ENCODE data around the gene ISYNA1. TPM values are rescaled to one million over a fixed set of nuclear protein-coding genes. Genes with fewer than 3 reads are reported as not detected.

ISYNA1 gene
- total and polyA plus RNA-seq, 4 donors: 42.1 to 535 (median 71.3) TPM

DNA sequence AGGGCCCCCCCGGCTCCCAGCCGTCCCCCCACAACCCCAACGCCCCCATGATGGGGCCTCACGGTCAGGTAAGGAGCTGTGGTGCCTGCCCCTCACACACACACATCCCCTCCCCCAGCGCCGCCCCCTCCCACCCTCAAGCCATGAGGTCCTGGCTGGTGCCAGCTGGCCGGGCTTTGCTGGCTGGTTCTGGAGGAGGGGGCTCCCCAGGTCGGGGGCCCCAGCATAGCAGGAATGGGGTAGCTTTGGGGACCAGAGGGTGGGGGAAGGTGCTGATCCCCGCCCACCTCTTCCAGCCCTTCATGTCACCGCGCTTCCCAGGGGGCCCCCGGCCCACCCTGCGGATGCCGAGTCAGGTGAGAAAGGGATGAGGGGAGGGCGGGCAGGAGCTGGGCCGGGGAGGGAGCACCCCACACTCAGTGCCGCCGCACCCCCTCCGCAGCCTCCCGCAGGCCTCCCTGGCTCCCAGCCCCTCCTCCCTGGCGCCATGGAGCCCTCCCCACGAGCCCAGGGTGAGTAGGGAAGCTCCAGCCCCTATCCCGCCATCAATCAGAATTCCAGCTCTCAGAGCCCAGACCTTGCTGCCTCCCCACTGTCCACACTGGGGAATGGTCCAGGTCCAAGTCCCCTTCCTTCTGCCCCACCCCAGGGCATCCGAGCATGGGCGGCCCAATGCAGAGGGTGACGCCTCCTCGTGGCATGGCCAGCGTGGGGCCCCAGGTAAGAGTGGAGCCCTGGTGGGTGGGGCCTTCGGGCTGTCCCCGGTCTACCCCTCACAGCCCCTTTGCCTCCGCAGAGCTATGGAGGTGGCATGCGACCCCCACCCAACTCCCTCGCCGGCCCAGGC lies 6.4 kb downstream of the ISYNA1 start:
- Histone ChIP-seq H3K4me1 (ENCODE audit: control insufficient read depth in 1 of 2, insufficient read depth in 2 of 2, low read length in 2 of 2) (no peaks in the 10 kb centered on the region), H3K36me3 (ENCODE audit: control insufficient read depth in 1 of 2, insufficient read depth in 2 of 2, low read length in 1 of 2) (no peaks in the 10 kb centered on the region), H3K9me3 (ENCODE audit: control insufficient read depth, low read length) (no peaks in the 10 kb centered on the region), H3K27me3 (ENCODE audit: control insufficient read depth in 1 of 2, insufficient read depth in 2 of 2, low read length in 1 of 2) (no peaks in the 10 kb centered on the region), H3K27ac (ENCODE audit: low read depth in 1 of 2, low read length in 2 of 2) (no peak overlapping the region), H3K4me3 (ENCODE audit: low read length in 2 of 2) (no peak overlapping the region)
- no peak for ATAC-seq (ENCODE audit: low FRiP score)
- DNase-seq: no peak
- intact Hi-C loops (cut with DNase I): no loop called here
- WGBS, 2 donors: 81 to 85% methylated on average over 32 to 34 of the region's 34 CpGs

DNA sequence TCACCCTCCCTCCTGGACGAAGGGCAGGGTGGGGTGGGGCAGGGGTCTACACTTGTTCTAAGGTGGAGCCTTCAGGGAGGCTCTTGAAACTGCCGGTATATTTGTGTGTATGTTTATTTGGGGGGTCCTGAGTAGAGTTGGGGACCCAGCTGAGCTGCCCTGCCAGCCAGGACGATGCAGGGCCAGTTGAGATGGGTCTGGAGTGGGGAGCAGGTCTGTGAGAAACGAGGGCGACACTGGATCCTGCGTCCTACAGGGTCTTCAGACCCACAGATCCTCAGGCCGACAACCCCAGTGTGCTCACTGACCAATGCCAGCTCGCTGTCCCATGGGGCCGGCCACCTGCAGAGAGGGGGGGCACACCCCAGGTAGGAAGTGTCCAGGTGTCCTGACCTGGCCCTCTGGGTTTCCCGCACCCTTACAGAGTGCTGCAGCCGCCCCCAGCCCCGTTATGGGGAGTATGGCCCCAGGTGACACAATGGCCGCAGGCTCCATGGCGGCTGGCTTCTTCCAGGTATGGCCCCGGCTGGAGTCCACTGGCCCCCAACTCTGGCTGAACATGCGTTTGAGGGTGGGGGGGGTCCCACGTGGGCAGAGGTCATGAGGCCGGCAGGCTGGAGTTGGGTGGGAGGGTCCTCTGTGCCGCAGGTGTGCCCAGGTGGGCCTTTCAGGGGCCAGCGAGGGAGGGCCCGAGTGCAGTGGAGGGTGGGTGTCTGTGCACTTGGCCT lies 7.4 kb downstream of the ISYNA1 start:
- WGBS, 2 donors: 84 to 87% methylated on average over 21 of the region's 21 CpGs
- Histone ChIP-seq H3K36me3 (ENCODE audit: control insufficient read depth in 1 of 2, insufficient read depth in 2 of 2, low read length in 1 of 2) (no peaks in the 10 kb centered on the region), H3K27me3 (ENCODE audit: control insufficient read depth in 1 of 2, insufficient read depth in 2 of 2, low read length in 1 of 2) (no peaks in the 10 kb centered on the region), H3K4me3 (ENCODE audit: low read length in 2 of 2) (no peak overlapping the region), H3K27ac (ENCODE audit: low read depth in 1 of 2, low read length in 2 of 2) (no peak overlapping the region), H3K4me1 (ENCODE audit: control insufficient read depth in 1 of 2, insufficient read depth in 2 of 2, low read length in 2 of 2) (no peaks in the 10 kb centered on the region), H3K9me3 (ENCODE audit: control insufficient read depth, low read length) (no peaks in the 10 kb centered on the region)
- ATAC-seq (ENCODE audit: low FRiP score) (no peak), DNase-seq (peak in 1 of 2 donors; percentile 57)
- intact Hi-C loops (cut with DNase I): no loop called here

DNA sequence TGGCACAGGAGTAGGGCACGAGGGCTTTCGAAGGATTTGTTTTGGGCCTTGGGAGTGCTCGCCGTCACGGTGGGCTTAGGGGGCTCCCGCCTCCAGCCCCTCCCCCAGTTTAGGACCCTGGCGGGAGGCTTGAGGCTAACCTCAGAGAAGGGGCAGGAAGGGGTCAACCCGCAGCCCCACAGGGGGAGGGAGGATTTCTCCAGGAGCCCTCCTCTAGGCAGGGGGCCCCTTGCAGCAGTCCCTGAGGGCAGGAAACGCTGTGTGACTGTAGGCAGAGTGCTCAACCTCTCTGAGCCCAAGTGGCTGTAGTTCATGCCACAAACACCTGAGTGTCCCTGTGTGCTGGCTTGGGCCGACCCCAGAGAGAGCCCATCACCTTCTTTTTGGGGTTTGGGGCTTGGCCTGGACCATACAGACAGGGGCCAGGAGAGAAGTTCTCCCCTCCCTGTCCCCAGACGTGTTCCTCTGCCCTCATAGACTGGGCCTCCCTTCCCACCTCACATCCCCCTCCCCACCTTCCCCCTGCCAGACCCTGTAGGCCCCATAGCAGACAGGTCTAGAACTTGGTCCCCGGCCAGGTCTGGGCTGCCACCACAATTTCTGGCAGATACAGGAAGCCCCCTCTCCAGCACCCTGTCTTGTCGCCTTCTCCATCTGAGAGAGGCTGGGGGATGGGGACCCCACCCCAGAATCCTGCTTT lies 8.1 kb downstream of the ISYNA1 start:
- no peaks in the 10 kb centered on the region for H3K27me3 ChIP-seq (ENCODE audit: control insufficient read depth in 1 of 2, insufficient read depth in 2 of 2, low read length in 1 of 2)
- 57 to 61% methylated on average over 12 to 13 of the region's 13 CpGs for WGBS, 2 donors
- H3K4me1 ChIP-seq (ENCODE audit: control insufficient read depth in 1 of 2, insufficient read depth in 2 of 2, low read length in 2 of 2): no peaks in the 10 kb centered on the region
- no peaks in the 10 kb centered on the region for H3K9me3 ChIP-seq (ENCODE audit: control insufficient read depth, low read length)
- H3K4me3 ChIP-seq (ENCODE audit: low read length in 2 of 2): no peak overlapping the region
- ATAC-seq (ENCODE audit: low FRiP score) (no peak), DNase-seq (peak in 1 of 2 donors; percentile 52)
- no peaks in the 10 kb centered on the region for H3K36me3 ChIP-seq (ENCODE audit: control insufficient read depth in 1 of 2, insufficient read depth in 2 of 2, low read length in 1 of 2)
- H3K27ac ChIP-seq (ENCODE audit: low read depth in 1 of 2, low read length in 2 of 2): no peak overlapping the region
- intact Hi-C loops (cut with DNase I): no loop called here

DNA sequence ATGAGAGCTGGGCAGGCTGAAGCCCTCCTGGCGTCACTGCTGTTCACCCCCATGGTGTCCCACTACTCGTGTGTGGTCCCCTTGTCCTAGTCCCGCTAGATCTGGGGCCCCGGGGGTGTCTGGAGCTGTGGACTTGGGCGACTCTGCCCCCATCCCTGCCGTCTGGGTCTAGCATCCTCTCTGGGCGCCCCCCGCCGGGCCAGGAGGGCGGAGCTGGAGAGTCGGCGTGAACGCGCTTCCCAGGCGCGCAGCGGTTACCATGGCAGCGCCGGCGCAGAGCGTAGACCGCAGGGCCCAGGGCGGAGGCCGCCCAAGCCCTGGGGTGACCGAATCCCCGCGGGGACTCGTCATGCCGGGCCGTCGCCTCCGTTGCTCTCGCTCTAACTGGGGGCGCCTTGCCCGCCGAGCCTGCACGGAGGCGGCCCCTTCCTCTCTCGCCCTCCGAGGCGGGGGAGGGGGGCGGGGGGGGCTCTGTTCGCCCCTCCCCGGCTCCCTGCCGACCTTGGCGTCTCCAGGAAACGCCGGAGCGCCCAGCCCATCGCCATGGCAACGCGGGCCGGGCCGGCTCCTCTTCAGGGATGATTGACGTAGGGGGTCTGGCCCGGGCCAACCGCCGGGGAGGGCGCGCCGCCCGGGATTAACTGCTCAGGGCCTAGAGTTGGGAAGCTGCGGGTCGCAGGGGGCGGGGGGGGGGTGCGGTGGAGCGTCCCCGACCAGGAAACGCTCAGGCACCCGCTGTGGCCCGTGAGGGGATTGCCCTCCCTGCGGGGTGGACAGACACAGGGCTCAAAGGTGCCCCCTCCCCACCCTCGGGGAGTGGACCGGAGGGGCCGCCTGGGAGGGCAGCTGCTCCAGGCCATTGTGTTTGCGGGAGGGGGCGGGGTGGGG lies 8.9 kb downstream of the ISYNA1 start:
- H3K4me3 ChIP-seq (ENCODE audit: low read length in 2 of 2): no peak overlapping the region

DNA sequence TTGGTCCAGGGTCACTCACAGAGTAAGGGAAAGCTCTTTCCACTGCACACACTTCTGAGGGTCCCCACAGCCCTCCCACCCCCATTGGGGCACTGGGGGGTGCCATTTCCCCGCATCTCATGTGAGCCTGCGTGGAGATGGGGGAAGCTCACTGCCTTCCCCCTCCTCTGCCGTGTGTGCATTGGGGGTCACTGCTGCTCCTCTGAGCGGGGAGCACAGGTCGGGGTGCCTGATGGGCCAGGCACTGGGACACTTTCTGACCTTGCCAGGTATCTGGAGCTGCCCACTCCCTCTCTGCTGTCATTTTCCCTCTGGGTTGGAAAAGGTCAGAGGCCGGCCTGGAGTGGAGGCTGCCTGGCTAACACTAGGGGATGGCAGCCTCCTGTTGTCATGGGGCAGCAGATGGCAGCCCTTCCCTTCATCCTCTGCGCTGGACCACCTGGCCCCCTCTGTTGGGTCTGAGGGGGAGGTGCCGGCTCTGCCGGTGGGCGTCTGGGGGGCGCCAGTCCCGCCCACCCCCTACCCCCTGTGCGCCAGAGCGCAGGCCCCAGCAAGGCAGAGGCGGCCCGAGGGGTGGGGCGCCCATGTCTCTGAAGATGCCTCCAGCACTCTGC lies 9.7 kb downstream of the ISYNA1 start:
- no peaks in the 10 kb centered on the region for H3K9me3 ChIP-seq (ENCODE audit: control insufficient read depth, low read length)
- DNase-seq (no peak), ATAC-seq (ENCODE audit: low FRiP score) (no peak)
- H3K4me3 ChIP-seq (ENCODE audit: low read length in 2 of 2): no peak overlapping the region
- H3K27me3 ChIP-seq (ENCODE audit: control insufficient read depth in 1 of 2, insufficient read depth in 2 of 2, low read length in 1 of 2): no peaks in the 10 kb centered on the region
- intact Hi-C loops (cut with DNase I): no loop called here
- no peak overlapping the region for H3K27ac ChIP-seq (ENCODE audit: low read depth in 1 of 2, low read length in 2 of 2)
- no peaks in the 10 kb centered on the region for H3K4me1 ChIP-seq (ENCODE audit: control insufficient read depth in 1 of 2, insufficient read depth in 2 of 2, low read length in 2 of 2)
- no peaks in the 10 kb centered on the region for H3K36me3 ChIP-seq (ENCODE audit: control insufficient read depth in 1 of 2, insufficient read depth in 2 of 2, low read length in 1 of 2)
- WGBS, 2 donors: 77 to 80% methylated on average over 17 of the region's 17 CpGs

More for the DNA sequence above, 8.9 kb downstream of the ISYNA1 start:
- H3K9me3 ChIP-seq (ENCODE audit: control insufficient read depth, low read length): no peaks in the 10 kb centered on the region
- H3K36me3 ChIP-seq (ENCODE audit: control insufficient read depth in 1 of 2, insufficient read depth in 2 of 2, low read length in 1 of 2): no peaks in the 10 kb centered on the region
- no peaks in the 10 kb centered on the region for H3K4me1 ChIP-seq (ENCODE audit: control insufficient read depth in 1 of 2, insufficient read depth in 2 of 2, low read length in 2 of 2)
- H3K27me3 ChIP-seq (ENCODE audit: control insufficient read depth in 1 of 2, insufficient read depth in 2 of 2, low read length in 1 of 2): no peaks in the 10 kb centered on the region
- intact Hi-C loops (cut with DNase I): no loop called here
- WGBS, 2 donors: 7 to 8% methylated on average over 62 to 77 of the region's 77 CpGs
- ATAC-seq (ENCODE audit: low FRiP score) (peak; percentile 61), DNase-seq (peak; percentile 87 to 94)
- peak overlapping the region in 1 of 2 donors; percentile 4 for H3K27ac ChIP-seq (ENCODE audit: low read depth in 1 of 2, low read length in 2 of 2)

DNA sequence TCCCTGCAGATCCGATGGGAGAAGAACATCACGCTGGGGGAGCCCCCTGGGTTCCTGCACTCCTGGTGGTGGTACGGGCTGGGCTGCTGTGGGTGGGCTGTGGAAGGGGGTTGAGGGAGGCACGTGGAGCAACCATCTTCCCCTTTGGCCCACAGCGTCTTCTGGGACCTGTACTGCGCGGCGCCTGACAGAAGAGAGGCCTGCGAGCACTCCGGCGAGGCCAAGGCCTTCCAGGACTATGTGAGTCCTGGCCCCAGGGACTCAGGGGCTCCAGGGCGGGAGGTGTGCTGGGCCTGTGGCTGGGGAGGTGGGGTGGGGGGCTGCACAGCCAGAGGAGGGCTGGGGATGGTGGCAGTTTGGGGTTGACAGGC lies 10.2 kb downstream of the ISYNA1 start:
- WGBS, 2 donors: 88 to 90% methylated on average over 11 to 12 of the region's 12 CpGs
- no peaks in the 10 kb centered on the region for H3K27me3 ChIP-seq (ENCODE audit: control insufficient read depth in 1 of 2, insufficient read depth in 2 of 2, low read length in 1 of 2)
- no peak overlapping the region for H3K27ac ChIP-seq (ENCODE audit: low read depth in 1 of 2, low read length in 2 of 2)
- no peaks in the 10 kb centered on the region for H3K4me1 ChIP-seq (ENCODE audit: control insufficient read depth in 1 of 2, insufficient read depth in 2 of 2, low read length in 2 of 2)
- no peak for DNase-seq
- no peaks in the 10 kb centered on the region for H3K9me3 ChIP-seq (ENCODE audit: control insufficient read depth, low read length)
- H3K4me3 ChIP-seq (ENCODE audit: low read length in 2 of 2): no peak overlapping the region
- intact Hi-C loops (cut with DNase I): no loop called here
- ATAC-seq (ENCODE audit: low FRiP score): no peak
- H3K36me3 ChIP-seq (ENCODE audit: control insufficient read depth in 1 of 2, insufficient read depth in 2 of 2, low read length in 1 of 2): no peaks in the 10 kb centered on the region

DNA sequence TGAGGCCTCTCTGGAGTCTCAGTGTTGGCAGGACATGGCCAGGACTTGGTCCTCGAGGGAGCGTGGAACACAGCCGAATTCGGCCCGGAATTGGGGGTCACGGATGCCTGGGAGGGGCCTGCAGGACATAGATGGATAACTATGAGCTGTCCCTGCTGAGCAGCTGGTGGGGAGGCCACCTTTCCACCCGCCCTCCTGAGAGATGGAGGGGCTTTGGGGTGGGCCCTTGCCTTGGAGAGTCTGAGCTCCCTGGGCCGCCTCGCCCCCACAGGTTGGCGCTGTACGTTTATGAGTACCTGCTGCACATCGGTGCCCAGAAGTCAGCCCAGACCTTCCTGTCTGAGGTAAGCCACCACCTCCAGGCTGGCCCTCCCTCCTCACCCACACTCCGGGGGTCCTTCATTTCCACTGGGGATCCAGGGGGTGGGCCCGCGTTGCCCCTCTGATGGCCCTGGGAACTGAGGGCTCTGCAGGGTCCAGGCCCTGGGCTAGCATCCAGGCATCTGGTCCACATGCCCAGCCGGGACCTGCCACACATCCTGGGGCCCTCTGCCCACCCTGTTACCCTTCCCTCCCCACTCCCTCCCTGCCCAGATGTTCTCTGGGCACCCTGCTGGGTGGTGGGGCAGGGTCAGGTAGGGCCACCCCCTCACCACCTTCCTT lies 10.7 kb downstream of the ISYNA1 start:
- Histone ChIP-seq H3K4me1 (ENCODE audit: control insufficient read depth in 1 of 2, insufficient read depth in 2 of 2, low read length in 2 of 2) (no peaks in the 10 kb centered on the region), H3K4me3 (ENCODE audit: low read length in 2 of 2) (no peak overlapping the region), H3K9me3 (ENCODE audit: control insufficient read depth, low read length) (no peaks in the 10 kb centered on the region), H3K27me3 (ENCODE audit: control insufficient read depth in 1 of 2, insufficient read depth in 2 of 2, low read length in 1 of 2) (no peaks in the 10 kb centered on the region), H3K27ac (ENCODE audit: low read depth in 1 of 2, low read length in 2 of 2) (no peak overlapping the region), H3K36me3 (ENCODE audit: control insufficient read depth in 1 of 2, insufficient read depth in 2 of 2, low read length in 1 of 2) (no peaks in the 10 kb centered on the region)
- ATAC-seq (ENCODE audit: low FRiP score): no peak
- intact Hi-C loops (cut with DNase I): no loop called here
- no peak for DNase-seq
- WGBS, 2 donors: 67 to 68% methylated on average over 13 to 16 of the region's 16 CpGs

All from aorta (tissue), 5 donors.